GM19099 (cell line): ENCODE data around the gene SH3RF1.

Experiments
- POLR2A ChIP-seq: IDR thresholded peaks from 3 replicates; pipeline ENCODE4 v1.6.1; 2011; ENCODE audit warnings: low read depth; ENCODE audit not compliant: insufficient read length; ENCODE audit errors: extremely low read depth

Gene SH3RF1

DNA sequence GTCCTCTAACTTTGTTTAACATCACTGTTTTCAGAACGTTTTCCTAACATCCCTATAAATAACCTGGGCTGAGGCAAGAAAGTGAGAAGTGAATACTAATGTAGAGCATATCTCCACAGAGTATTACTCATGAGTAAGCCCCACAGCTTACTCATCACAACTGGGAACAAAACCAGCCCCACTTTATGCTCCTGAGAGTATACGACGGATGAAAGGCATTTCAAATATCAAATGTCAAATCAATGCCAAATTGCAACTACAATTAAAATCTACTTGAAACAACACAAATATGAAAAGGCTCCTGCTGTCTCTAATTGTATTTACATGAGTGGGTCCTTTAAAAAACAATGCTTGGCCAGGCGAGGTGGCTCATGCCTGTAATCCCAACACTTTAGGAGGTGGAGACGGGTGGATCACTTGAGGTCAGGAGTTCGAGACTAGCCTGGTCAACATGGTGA, 41.2 kb downstream of the SH3RF1 start:
- no peak for TF ChIP-seq POLR2A

DNA sequence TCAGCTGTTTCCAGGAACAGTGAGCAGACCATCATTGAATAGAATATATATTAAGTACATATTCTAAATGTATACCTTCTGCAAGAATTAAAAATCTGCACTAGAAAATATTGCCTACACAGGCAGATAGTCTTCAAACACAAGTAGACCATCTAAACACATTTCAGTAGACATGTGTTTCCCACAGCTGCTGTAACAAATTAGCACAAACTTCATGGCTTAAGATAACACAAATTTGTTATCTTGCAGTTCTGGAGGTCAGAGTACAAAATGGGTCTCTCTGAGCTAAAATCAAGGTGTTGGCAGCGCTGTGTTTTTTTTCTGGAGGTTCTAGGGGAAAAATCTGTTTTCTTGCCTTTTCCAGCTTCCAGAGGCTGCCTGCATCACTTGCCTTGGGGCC, 42.7 kb downstream of the SH3RF1 start:
- TF ChIP-seq POLR2A: no peak

DNA sequence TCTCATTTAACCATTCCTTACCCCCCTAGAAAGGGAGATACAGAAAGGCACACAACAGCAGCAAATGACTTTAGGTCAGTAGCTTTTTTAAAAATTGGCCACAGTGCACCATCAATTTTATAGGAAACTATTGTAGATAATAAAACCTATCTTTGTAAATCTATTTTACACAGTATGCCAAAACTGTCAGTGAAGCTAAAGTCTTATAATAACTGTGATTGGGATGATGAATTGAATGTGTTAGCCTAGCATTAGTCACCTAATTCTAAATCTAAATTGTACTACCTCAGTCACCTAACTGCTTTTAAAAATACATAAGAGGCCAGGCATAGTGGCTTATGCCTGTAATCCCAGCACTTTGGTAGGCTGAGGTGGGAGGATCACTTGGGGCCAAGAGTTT, 44.2 kb downstream of the SH3RF1 start:
- no peak for TF ChIP-seq POLR2A

DNA sequence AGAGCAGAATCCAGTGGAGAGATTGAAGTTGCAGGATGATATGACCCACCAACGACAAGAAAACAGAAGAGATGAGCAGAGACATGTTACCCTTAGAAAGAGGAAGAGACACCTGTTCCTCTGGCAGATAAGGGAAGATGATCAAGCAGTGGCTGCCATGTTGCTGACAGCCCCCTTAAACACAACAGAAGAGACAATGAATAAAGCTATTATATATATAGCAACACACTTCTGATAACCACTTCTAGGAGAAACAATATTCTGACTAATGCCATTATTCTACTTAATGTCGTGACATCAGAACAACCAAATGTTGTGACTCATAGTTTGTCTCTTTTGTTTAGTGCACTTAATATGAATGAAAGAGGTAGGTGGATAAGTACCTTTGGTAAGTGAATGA, 44.9 kb downstream of the SH3RF1 start:
- TF ChIP-seq POLR2A: no peak

DNA sequence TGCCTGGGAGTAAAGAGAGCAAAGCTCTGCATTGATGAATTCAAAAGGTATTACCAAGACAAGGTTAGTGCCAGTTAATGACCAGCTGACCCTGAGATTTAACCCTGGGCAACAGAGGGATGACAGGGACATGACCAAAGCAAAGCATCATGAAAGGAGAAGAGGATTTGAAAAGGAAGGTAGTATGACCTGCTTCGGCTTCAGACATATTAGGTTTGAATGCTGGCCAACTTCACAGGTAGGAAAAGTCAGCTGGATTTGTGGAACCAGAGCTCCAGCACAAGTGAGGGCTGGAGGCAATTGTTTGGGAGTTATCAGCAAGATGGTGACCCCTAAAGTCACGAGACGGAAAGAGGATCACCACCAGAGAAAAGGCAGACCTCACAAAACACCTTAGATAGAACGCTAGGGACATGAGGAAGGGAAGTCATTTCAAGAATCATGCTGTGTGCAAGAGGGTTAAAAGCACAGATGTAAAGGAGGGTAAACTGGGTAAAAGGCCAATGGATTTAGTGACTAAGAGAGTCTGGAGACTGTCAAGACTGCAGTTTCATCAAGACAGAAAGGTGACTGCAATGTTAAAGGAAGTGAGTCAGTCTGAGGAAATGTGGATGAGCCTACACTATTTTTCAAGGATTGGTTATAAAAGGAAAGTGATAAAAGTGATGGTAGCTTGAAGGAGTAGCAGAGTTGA, 45.6 kb downstream of the SH3RF1 start:
- TF ChIP-seq POLR2A: no peak

DNA sequence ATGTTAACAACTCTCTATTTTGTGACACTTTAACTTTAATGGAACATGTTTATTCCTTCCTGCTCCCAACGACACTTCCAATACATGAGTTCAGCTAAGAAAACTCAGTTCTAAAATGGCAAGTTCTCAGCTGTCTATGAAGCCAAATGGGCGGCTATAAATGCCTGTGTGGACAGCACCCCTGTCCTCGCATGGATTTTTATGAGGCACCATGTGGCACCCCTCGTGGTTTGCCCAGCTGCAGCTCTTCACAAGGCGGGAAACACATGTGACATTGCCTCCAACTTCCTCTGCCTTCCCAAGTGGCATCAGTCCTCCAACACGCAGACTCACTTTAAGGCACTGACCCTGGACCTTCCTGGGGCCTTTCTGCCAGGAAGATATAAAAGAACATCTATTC, 48.0 kb downstream of the SH3RF1 start:
- no peak for TF ChIP-seq POLR2A

DNA sequence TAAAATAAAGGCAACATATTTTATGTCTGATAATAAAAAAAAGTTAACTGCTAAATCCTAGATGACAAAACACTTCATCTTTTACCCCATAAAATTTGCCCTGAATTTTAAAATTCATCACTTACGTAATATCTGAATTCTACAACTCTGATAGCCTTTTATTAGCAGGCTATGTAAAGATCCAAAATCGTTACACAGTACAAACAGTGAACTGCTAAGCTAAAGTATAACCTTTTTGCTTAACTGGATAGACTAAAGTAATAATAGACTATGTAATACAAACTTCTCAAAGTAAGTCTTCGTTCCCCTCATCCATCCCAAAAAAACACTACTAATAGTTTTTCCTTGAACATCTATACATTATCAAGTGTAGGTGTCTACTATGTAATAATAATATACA, 49.1 kb downstream of the SH3RF1 start:
- no peak for TF ChIP-seq POLR2A

DNA sequence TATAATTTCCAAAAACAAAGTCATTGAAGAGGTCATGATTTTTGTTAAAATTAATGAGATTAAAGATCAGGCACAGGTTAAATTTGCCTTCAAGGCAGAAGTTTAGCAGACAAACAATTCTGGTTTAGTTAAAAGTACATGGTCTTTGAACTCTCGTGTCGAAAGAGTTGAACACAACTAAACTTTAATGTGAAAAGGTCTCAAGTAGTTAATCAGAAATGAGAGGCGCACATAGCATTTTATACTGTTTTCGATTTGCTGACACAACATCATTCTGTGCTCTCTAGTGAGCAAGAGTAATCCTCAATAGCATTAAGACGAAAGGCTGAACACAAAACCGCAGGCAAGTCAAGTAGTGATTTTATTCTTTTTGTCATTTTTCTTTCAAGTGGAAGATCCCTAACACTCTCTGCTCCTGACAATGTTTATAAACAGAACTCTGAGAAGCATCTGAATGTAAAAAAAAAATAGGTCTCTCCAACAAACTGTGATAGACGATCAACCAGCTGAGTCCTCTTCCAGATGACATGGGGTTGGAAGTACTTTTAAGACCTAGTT, 49.8 kb downstream of the SH3RF1 start:
- TF ChIP-seq POLR2A: no peak

DNA sequence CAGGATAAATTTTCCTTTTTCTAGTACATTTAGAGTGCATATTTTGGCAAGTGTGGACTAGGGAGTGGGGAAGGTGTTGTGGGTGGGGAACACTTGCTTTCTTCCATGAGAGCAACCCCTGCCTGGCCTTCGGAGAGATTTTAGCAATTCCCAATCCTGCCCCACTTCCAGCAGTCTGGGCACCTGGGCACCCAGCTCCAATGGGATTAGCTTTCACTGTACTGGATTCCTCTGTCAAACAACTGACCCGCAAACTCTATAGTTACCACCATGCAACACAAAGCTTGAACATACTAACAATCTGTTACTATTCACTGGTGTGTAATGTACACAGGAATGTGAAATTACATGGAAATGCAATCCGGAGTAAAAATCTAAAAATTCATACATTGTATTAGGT, 50.3 kb downstream of the SH3RF1 start:
- no peak for TF ChIP-seq POLR2A

DNA sequence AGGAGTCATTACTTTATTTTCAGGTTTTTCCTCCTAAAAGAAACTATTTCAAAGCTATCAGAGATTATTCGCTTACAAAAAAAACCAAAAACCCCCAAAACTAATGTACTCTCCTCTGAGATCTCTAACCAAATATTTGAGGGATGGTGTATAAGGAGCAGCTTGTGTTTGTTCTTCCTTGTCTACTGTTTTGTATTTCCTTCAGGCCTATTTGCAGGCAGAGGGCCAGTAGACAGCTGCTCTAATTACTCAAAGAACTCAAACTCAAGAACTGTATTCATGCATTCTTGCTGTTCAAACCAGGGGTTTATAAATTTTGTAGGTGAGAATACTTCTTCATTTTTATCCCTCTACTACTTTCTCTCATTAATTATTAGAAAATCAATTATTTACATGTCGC, 51.3 kb downstream of the SH3RF1 start:
- no peak for TF ChIP-seq POLR2A

DNA sequence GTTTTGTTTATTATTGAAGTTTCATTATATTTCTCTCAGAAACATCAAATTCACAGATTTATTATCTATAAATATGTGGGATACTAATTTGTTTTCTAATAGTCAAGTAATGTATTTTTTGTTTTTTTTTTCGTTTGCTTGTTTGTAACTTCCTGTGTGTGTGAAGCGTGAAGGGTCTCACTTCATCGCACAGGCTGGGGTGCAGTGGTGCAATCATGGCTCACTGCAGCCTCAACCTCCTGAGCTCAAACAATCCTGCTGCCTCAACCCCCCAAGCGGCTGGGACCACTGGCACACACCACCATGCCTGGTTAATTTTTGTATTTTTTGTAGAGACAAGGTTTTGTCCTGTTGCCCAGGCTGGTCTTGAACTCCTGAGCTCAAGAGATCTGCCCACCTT, 55.1 kb downstream of the SH3RF1 start:
- no peak for TF ChIP-seq POLR2A

DNA sequence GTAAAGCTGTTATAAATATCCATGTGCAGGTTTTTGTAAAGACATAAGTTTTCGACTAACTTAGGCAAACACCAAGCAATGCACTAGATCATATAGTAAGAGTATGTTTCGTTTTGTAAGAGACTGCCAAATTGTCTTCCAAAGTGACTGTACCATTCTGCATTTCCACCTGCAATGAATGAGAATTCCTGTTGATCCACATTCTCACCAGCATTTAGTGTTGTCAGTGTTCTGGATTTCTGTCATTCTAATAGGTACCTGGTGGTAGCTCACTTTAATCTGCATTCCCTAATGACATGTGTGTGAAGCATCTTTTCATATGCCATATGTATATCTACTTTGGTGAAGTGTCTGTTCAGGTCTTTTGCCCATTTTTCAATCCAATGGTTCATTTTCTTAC, 57.8 kb downstream of the SH3RF1 start:
- TF ChIP-seq POLR2A: no peak

DNA sequence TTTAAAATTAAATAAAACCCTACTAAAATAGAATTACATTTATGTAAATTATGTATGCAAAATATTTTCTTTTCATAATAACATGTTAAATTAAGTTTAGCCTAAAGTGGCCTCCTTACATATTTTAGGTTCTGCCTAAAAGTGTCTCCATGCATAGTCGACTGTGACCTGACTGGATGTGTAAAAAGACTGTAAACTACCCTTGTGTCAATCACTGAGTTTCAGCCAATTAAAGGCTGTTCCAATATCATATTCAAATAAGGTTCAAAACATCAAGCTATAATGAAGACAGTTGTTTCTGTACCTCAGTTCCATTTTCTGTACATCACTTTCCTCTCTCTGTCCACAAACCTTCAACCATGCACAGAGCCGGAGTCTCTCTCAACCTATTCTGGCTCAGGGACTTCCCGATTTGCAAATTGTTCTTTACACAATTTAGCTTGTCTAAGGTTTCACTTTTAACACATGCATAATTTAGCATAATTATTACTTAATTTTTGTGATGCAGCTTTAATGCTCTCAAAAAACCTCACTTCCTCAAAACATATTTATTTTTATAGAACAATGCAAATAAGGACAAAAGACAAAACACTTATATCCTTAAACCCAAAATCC, 60.1 kb downstream of the SH3RF1 start:
- no peak for TF ChIP-seq POLR2A

DNA sequence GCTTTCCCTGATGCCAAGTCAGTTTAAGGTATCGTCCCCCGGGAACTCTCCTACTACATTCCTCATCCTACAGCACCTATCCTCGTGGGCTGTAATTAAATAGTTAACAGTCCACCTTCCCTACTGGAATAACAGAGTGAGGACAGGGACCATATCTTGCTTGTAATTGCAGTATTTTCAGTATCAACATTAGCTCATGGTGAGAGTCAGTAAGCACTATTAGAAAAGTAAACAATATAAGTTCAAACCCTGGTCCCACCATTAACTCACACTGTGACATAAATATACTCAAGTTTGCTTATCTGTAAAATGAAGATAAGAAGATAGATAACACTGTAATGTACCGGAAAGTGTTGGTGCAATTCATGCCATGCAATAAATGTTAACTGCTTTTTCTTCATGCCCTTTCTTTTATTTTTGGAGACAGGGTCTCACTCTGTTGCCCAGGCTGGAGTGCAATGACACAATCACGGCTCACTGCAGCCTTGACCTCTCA, 61.3 kb downstream of the SH3RF1 start:
- no peak for TF ChIP-seq POLR2A

DNA sequence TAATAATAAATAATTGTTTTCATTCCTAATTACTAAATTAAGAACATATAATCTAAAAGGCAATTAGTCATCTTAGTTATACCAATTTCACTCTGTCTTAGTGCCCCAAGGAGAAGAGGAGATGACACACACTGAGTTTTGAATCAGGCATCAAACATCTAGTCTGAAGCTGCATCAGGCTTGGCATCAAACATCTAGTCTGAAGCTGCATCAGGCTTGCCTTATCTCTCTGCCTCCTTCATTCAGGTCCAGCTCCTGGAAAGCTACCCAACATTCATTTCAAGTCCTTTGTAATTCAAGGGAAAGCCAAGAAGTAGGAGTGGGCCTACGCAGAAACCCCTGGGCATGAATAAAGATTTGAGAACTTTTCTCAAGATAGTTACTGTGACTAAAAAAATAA, 62.2 kb downstream of the SH3RF1 start:
- no peak for TF ChIP-seq POLR2A

DNA sequence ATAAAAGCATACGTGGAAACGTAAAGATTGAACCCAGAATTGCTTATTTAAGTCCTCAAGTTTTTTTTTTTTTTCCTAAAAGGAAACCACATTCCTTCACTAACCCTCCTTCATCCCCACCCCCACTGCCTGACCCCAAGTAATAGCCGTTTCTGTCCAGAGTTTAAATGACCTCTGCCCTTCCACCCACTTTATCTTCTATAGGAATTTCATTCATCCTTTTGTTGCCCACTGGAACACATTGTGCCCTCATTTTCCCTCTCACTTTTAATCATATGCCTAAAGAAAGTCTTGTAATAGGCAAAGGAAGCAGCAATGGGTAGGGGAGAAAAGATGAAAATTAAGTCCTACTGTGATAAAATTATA, 62.7 kb downstream of the SH3RF1 start:
- TF ChIP-seq POLR2A: no peak

DNA sequence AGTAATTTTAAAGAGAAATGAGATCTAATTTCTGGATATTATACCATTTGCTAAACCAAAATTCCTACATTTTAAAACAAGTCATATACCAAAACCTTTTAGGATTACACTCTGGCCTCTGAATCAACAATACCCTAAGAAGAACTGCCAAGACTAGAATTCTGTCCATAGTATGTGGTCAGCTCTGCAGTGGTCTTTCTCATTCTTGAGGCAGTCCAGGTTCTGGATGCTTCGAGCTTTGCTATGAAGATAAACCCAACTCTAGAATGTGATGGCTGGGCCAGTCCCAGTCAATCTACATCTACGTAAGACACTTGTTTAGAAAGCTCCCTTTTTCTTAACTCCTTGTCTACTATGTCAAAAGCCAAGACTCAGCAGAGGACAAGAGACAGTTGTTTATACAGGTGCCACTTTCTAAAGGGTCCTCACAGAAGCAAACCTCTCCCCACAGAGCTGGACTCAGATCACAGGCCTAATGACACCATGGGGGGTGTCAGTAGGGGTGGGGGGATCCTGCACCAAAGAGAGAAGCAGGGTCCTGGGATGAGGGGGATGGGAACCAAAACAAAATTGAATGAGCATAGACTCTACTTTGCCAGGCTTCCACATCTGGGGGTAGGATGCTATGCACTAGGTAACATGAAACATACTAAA, 63.2 kb downstream of the SH3RF1 start:
- no peak for TF ChIP-seq POLR2A

DNA sequence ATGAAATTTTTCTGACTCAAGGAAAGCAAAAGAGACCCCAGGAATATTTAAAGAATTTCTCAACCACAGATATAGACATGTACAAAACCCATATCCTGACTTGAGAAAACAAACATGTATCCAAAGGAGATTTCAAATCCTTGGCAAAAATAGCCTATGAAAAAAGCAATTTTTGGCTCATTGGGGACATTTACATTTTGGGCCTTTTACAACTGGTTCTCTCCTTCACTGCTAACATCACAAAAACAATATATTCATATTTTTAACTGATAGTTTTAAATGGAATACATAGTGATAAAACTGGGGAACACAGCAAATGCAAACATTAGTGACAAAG, 65.0 kb downstream of the SH3RF1 start:
- no peak for TF ChIP-seq POLR2A
